HT-29 (cell line): Measurements from ENCODE around the gene KRT26. TPM values are rescaled to one million over a fixed set of nuclear protein-coding genes. Genes with fewer than 3 reads are reported as not detected.
"Not testable (repeated sequence)": the region's sequence is repeated elsewhere in the genome, so short reads cannot be mapped to it uniquely, and the experiment has no call there.

Source experiments
- DNase-seq: peaks from one replicate; pipeline ENCODE4 v3.0.0-alpha.2; 2015; ENCODE audit warnings: low spot score
- total RNA-seq: library from RNA; depleted of rRNA; stranded (reverse); fragments of >200 nt; shearing (Covaris generic); gene quantifications from 2 replicates; pipeline ENCODE4 v1.2.3, GENCODE V29; 2014

KRT26 gene
- total RNA-seq, 1 experiment from 2014 or later = not detected

DNA sequence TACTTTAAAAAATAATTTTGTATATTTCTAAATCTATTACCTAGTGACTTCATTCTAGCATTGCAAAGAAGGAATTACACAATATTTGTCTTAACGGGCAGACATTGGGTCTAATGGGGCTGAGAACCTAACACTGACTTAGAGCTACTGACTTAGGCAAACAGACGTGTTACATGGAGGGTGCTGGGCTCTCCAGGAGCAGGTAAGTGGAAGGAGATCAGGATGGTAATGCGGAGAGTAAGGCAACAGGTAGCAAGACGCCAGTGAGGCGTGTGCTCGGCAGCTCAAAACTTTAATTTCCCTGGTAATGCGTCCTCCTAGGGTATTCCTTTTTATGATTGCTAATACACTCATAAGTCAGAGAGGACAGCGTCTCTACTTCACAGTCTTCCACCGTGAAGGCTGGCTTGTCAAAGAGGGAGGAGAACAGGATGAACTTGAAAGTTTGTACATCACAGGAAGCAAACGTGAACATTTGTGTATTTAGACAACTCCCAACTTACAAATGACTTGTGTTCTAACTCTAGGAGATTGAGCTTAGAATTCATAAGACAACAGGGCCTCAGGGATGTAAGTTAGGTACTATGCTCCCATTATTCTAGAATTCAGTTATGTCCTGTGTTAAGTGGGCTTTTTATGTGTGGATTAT, 23.1 kb upstream of the KRT26 start:
- DNase-seq = no peak

DNA sequence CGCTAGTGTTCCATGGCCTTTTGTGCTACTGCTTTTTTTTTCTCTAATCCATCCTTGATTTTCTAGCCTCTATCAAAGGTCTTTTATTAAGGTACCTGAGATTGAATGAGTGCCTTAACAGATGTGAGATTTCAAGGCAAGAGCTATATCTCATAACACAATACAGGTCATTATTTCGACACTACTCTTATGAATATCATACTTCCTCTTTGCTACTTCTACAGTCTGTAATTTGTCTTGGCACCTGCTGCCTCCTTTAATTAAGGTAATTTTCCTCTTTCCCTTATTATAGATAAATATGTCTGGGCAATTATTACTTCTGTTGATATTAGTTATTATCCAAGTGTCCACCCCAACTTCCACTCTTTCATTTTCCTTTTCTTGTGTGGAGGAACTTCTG, 22.5 kb upstream of the KRT26 start:
- no peak for DNase-seq

DNA sequence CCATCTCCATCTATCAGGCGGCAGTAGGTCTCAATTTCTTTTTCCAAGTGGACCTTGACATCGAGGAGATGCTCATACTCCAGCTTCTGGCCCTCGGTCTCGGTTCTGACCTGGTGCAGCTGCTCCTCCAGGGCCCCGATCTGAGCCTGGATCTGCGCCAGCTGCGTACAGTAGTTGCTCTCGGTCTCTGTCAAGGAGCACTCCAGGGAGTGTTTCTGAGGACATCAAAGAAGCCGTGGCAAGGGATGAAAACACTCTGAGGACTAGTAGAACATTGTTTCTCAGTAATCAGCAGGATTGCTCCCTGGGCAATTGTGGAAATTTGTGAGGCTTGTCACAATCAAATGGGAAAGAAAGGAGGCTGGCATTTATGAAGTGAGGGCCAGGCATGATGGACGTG, 21.8 kb upstream of the KRT26 start:
- DNase-seq = no peak

- peak; percentile 59 for DNase-seq
Measured at GRCh38 chr17:40791787-40792436, 19.9 kb upstream of the KRT26 start.

DNA sequence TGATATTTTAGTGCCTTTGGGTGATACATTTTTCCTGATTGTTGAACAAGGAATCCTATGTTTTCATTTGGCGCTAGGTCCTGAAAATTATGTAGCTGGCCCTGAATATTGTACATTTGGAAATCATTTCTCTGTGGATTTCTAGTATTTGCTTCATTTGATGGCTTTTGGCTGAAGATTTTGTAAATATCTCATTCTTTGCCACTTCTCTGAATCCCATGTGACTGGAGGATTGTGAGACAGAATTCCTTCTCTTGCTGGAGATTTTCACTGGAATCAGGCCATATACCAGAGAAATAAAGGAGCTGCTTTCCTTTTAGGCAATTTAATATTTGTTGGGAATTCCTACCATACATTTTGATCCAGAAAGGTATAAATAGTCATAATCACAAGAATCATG, 19.1 kb upstream of the KRT26 start:
- no peak for DNase-seq

GRCh38 chr17:40782450-40782849, 10.4 kb upstream of the KRT26 start, which contains the start of gene KRT27:
KRT27 (minus strand) TSS chr17:40782550; CDS start chr17:40782493, 57 bp downstream.
- no peak for DNase-seq

- DNase-seq = no peak
Measured at GRCh38 chr17:40779181-40779909, 7.3 kb upstream of the KRT26 start.

- DNase-seq = no peak
Measured at GRCh38 chr17:40778461-40778860, 6.5 kb upstream of the KRT26 start.

- no peak for DNase-seq
Measured at GRCh38 chr17:40777971-40778370, 6.0 kb upstream of the KRT26 start.

DNA sequence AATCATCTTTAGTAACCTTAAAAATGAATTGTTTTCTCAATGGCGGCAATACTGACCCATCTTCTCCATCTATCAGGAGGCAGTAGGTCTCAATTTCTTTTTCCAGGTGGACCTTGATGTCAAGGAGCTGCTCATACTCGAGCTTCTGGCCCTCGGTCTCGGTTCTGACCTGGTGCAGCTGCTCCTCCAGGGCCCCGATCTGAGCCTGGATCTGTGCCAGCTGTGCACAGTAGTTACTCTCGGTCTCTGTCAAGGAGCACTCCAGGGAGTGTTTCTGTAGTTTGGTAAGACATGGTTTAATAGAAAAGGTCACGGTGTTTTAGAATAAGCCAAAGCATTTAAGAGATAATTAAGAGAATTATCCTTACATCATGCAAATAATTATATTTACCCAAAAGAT, 5.5 kb upstream of the KRT26 start:
- DNase-seq = no peak

GRCh38 chr17:40775945-40776344, 3.9 kb upstream of the KRT26 start:
- no peak for DNase-seq

- DNase-seq = no peak
Measured at GRCh38 chr17:40765657-40766056, 6.3 kb downstream of the KRT26 start.

DNA sequence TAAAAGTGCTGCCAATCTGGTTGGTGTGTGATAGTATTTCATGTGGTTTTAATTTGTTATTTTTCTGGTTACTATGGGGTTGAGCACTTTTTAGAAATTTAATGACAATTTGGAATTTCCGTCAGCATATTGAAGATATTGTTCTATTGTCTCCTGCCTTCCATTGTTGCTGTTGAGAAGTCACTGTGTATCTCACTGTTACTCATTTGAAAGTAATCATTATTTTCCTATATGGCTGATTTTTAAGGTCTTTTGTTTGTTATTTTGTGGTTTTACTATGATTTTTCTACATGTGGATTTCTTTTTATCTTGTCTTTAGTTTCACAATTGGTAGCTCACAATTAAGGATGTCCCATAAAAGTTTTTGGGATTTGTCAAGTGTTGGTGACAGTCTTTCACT, 8.2 kb downstream of the KRT26 start:
- no peak for DNase-seq

- DNase-seq = no peak
Measured at GRCh38 chr17:40760105-40761016, 11.6 kb downstream of the KRT26 start.

DNA sequence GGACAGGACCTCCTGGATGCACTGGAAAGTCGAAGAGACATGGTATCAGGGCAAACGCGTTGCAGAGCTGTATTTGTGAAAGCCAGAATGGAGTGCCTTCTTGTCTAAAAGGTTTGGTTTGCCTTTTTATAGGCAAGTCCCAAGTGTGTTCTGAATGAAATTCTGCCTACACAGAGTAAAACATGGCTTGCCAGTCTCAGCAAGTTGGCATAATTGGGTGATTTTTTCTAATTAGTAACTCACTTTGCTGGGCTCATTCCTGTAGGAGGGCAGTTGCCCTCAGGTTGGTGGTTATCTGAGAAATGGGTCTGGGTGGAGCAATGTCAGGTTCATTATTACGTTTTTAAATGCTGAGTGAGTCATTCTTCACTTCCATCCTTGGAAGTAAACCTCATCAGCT, 16.8 kb downstream of the KRT26 start, which contains the start of gene KRT25:
Gene KRT25, minus strand, starts transcription at position 101 of the 400 bp plus-strand sequence. Its CDS starts 60 bp downstream, at position 41.
- DNase-seq = no peak

- DNase-seq = no peak
Measured at GRCh38 chr17:40753804-40754203, 18.2 kb downstream of the KRT26 start.

GRCh38 chr17:40751065-40751464, 20.9 kb downstream of the KRT26 start:
- DNase-seq = no peak

GRCh38 chr17:40750391-40750790, 21.6 kb downstream of the KRT26 start:
- DNase-seq = no peak

DNA sequence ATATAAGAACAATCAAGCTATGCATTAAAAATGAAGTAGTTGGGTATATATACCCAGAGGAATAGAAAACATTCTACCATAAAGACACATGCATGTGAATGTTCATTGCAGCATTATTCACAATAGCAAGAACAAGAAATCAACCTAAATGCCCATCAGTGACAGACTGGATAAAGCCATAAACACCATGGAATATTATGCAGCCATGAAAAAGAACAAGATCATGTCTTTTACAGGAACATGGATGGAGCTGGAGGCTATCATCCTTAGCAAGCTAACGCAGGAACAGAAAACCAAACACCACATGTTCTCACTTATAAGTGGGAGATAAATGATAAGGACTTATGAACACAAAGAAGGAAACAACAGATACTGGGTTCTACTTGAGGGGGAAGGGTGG, 23.3 kb downstream of the KRT26 start:
- DNase-seq = not testable (repeated sequence)

DNA sequence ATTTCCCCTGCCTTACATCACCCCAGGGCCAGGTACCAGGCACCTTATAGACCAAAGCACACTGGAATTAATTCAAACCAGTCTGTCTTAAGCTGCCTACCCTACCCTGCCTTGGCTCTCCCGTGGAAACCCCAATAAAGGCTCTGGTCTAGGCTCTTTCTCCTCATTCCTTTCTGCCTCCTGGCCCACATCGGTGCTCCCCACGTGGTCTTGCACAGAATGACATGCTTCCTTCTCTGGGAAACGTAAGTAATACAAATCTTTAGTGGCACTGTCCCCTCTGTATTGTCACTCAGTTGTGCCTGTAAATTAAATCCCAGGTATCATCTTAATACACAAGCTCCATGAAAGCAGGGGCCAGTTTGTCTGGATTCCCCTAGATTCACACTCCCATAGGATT, 33.4 kb downstream of the KRT26 start:
- DNase-seq = no peak

DNA sequence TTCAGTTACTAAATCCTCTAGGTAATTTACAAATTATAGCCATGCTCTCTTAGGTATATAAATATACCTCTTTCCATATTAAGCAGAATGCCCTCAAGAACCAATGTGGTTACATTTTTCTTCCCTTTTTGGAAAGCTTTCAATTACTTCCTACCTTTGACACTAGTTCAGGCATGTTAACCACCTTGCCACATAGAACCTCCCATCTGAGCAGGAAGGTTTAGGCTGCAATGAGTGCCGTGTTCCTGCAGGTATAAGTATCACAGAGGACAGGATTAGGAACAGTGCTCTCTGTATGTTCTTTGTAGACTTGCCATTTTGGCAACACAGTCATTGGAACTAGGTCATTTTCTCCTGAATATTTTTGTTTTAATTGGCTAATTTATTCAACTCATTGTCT, 37.0 kb downstream of the KRT26 start:
- DNase-seq = no peak

DNA sequence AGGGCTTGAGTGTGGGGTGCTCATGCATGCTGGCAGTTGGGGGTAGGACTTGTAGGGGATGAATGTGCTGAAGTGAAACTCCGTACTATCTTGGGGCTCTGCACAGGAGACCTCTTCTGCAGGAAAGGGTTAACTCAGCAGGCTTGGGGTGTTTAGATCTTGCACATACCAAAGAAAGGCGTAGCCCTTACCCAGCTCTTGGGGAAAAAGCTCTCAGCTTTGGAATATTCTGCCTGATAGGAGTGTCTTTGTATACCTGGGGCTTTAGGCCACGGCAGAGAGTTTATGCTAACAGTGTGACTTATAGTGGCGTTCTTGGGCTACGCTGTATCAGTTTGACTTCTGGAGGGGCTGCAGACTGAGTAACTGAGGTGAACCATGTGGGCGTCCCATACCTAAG, 38.0 kb downstream of the KRT26 start:
- DNase-seq = no peak
